GM12891 (cell line): ENCODE results near the gene TMEM255B.
A peak's percentile ranks its signal among the peaks of the same experiment; 100 is the strongest.

Experiments
- DNase-seq: peaks from one replicate; pipeline ENCODE4 v3.0.0; 2011; ENCODE audit warnings: low spot score; ENCODE audit not compliant: insufficient read length
- FAIRE-seq: peaks from 2 replicates; lab custom pipeline; 2011; peaks lifted over from hg19 to GRCh38; lab: Jason Lieb, UNC
- PAX5 ChIP-seq: IDR thresholded peaks from 2 replicates; pipeline ENCODE4 v1.6.1; 2011; ENCODE audit warnings: low read length, moderate library complexity, mild to moderate bottlenecking; ENCODE audit not compliant: insufficient read depth, severe bottlenecking
- POLR2A ChIP-seq: IDR thresholded peaks from 2 replicates; pipeline ENCODE4 v1.6.1; 2011; ENCODE audit warnings: low read depth, low read length, control low read depth
- POLR2AphosphoS5 ChIP-seq: IDR thresholded peaks from 2 replicates; pipeline ENCODE4 v1.6.1; 2011; ENCODE audit warnings: low read depth, low read length, control low read depth
- POU2F2 ChIP-seq: IDR thresholded peaks from 2 replicates; pipeline ENCODE4 v1.6.1; 2011; ENCODE audit warnings: low read depth, mild to moderate bottlenecking, control low read depth, low read length, moderate library complexity
- SPI1 ChIP-seq: IDR thresholded peaks from 2 replicates; pipeline ENCODE4 v1.6.1; 2011; ENCODE audit warnings: low read depth, low read length, control low read depth
- TAF1 ChIP-seq: IDR thresholded peaks from 2 replicates; pipeline ENCODE4 v1.6.1; 2011; ENCODE audit warnings: low read depth, low read length, control low read depth

The TMEM255B gene

DNA sequence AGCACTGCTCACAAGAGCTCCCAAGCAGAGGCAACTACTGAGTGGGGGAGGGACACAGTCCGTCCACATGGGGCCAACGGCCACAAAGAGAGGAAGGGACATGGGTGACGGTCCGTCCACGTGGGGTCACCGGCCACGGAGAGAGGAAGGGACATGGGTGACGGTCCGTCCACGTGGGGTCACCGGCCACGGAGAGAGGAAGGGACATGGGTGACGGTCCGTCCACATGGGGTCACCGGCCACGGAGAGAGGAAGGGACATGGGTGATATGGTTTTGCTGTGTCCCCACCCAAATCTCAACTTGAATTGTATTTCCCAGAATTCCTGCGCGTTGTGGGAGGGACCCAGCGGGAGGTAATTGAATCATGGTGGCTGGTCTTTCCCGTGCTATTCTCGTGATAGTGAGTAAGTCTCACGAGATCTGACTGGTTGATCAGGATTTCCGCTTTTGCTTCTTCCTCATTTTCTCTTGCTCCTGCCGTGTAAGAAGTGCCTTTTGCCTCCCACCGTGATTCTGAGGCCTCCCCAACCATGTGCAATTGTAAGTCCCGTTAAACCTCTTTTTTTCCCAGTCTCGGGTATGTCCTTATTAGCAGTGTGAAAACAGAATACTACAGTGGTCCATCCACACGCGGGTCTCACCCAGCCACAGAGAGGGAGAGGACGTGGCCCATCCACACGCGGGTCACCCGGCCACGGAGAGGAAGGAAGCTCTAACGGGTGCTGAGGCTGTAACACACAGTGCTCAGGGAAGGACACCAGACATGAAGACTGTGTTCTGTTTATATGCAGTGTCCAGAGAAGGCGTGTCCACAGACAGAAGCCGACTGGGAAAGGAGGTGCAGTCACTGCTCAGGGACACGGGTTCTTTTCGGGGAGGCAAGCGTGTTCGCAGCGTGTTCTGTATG is 56.4 kb downstream of the TMEM255B start:
- FAIRE-seq = peak; percentile 70
- DNase-seq = no peak
- peak; percentile 65; the same call in 1 of the 2 replicates for TF ChIP-seq TAF1
- TF ChIP-seq POLR2A = peak; percentile 84
- peak; percentile 81 for TF ChIP-seq POLR2AphosphoS5
- no peak for TF ChIP-seq POU2F2
- peak; percentile 69 for TF ChIP-seq SPI1

- FAIRE-seq (peak; percentile 5), DNase-seq (no peak)
- TF ChIP-seq SPI1 = no peak
These were observed 57.4 kb downstream of the TMEM255B start for GRCh38 chr13:113816254-113816929.

DNA sequence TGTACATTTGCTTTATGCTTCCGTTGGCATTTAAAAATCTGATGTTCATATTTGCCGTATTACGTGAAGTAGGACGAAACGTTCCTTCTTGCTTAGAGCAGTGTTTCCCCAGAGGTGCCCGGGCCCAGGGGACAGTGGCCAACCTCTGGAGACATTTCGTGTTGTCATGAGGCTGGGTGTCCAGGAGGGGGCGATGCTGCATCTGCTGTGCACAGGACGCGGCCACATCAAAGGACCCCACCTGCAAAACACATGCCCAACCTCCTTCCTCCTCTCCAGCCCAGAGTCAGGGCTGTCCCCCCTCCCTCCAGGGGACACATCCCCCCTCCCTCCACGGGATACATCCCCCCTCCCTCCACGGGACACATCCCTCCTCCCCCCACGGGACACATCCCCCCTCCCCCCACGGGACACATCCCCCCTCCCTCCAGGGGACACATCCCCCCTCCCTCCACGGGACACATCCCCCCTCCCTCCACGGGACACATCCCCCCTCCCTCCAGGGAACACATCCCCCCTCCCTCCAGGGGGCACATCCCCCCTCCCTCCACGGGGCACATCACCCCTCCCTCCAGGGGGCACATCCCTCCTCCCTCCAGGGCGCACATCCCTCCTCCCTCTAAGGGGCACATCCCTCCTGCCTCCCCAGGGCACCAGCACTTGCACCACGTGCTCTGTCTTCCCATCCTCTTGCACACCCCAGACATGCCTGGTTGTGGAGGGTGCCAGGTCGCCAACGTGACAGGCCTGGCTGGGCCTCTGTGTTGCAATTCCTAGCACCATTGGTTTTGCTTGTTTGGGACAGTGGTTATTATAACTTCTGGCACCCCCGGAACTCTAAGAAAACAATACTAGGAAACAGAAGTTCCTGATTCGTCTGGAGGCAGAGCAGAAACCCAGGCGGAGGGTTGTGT is 58.2 kb downstream of the TMEM255B start:
- DNase-seq = peak; percentile 92
- TF ChIP-seq PAX5 (no peak), POU2F2 (0 out of 2 replicates have a peak, but pooled peaks have one; percentile 25), POLR2A (no peak)
- FAIRE-seq = peak; percentile 97

GRCh38 chr13:113817860-113818691 is 59.0 kb downstream of the TMEM255B start:
- DNase-seq = no peak
- TF ChIP-seq TAF1 = no peak
- TF ChIP-seq POLR2A = no peak
- no peak for TF ChIP-seq POLR2AphosphoS5
- no peak for TF ChIP-seq SPI1
- no peak for TF ChIP-seq POU2F2
- TF ChIP-seq PAX5 = no peak
- no peak for FAIRE-seq

GRCh38 chr13:113818700-113819295 is 59.8 kb downstream of the TMEM255B start:
- DNase-seq (no peak), FAIRE-seq (no peak)
- no peak for TF ChIP-seq PAX5
- TF ChIP-seq SPI1 = no peak
- no peak for TF ChIP-seq POLR2AphosphoS5
- TF ChIP-seq TAF1 = no peak
- TF ChIP-seq POLR2A = no peak
- no peak for TF ChIP-seq POU2F2

GRCh38 chr13:113819341-113819730 is 60.3 kb downstream of the TMEM255B start:
- DNase-seq (no peak), FAIRE-seq (no peak)
- TF ChIP-seq POLR2AphosphoS5 (no peak), TAF1 (no peak), PAX5 (no peak), POLR2A (no peak), POU2F2 (no peak), SPI1 (no peak)

DNA sequence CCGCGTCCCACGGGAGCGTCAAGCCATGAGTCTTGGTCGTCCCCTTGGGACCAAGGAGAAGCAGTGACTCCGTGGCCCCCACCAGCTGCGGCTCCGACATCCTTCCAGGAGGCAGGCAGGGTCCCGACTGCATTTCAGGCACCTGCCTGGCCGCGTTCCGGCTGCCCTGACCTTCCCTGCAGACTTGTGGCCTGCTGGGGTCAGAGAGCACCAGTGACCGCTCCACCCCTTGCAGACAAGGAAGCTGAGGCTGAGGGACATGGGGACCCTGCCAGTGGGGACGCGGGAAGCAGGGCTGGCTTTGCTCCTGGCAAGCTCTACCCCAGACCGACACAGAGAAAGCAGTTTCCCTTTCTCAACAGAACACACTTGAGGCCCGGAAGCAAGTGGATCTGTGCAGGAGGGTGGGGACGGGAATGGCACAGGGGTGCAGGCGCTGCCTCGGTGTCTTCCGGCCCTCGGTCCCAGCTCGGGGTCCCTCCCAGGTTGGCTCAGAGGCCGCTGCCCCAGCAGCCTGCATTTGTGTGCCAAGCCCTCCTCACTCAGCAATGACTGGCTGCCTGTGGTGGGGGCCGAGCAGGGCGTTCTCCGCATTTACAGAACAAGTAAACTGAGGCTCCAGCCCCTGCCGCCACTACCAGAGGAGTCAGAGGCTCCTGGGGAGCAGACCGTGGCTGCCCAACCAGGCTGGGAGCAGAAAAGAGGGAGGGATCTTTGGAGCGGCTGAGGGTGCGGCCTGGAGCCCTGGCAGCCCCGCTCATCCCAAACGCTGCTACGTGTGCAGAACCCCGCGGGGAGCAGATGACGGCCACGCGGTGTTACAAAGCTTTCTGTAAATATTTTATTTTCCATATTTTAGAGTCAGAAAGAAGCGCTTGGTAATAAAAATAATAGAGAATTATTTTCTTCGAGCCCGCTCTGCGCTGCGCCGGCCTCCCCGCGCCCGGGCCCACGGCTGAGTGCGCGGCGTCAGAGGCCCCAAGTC is 61.0 kb downstream of the TMEM255B start:
- no peak for TF ChIP-seq POLR2A
- no peak for TF ChIP-seq POU2F2
- no peak for TF ChIP-seq TAF1
- no peak for TF ChIP-seq SPI1
- no peak for TF ChIP-seq POLR2AphosphoS5
- TF ChIP-seq PAX5 = no peak
- FAIRE-seq = no peak
- DNase-seq = no peak

GRCh38 chr13:113820813-113821651 is 62.0 kb downstream of the TMEM255B start:
- no peak for DNase-seq
- TF ChIP-seq TAF1 (no peak), POLR2A (no peak), POU2F2 (no peak), POLR2AphosphoS5 (no peak), SPI1 (no peak), PAX5 (no peak)
- no peak for FAIRE-seq
